H1 (cell line): Measurements from ENCODE around the gene EYA4. TPM values are rescaled to one million over a fixed set of nuclear protein-coding genes. Genes with fewer than 3 reads are reported as not detected.

ENCODE experiments used
- CTCF ChIA-PET: fragments of 300-600 bp; sonication (Branson Sonifier 250); formaldehyde crosslinking; loops from one replicate; lab custom pipeline; 2021; ENCODE audit not compliant: partially characterized antibody; lab: Charles Lee
- POLR2A ChIA-PET: fragments of 300-600 bp; sonication (Branson Sonifier 250); formaldehyde crosslinking; loops from one replicate; lab custom pipeline; 2021; ENCODE audit warnings: inconsistent platforms; ENCODE audit not compliant: partially characterized antibody; lab: Charles Lee
- DNase-seq, 2 experiments: peaks; one replicate each; pipeline versions ENCODE4 v3.0.0 to v3.0.0-alpha.2; 2010 to 2022; ENCODE audit warnings: low spot score in 2 of 2, low read depth in 1 of 2, mixed read lengths in 1 of 2
- FAIRE-seq: peaks from 2 replicates; lab custom pipeline; 2011; peaks lifted over from hg19 to GRCh38; lab: Jason Lieb, UNC
- H2AFZ ChIP-seq: 2 replicates; pipeline ENCODE4 v1.8.1; 2012; ENCODE audit warnings: low read length, inconsistent platforms
- H2AK5ac ChIP-seq: 2 replicates; pipeline ENCODE4 v1.6.1; 2013; ENCODE audit warnings: low read depth, low read length
- H2BK120ac ChIP-seq: replicated peaks from 2 replicates; pipeline ENCODE3; 2013; ENCODE audit warnings: low read depth, low read length, inconsistent platforms
- H2BK12ac ChIP-seq: 2 replicates; pipeline ENCODE4 v1.6.1; 2013; ENCODE audit warnings: low read depth, low read length
- H2BK15ac ChIP-seq: 2 replicates; pipeline ENCODE4 v1.6.1; 2013; ENCODE audit warnings: low read length
- H2BK20ac ChIP-seq: 2 replicates; pipeline ENCODE4 v1.6.1; 2013; ENCODE audit warnings: low read length
- H2BK5ac ChIP-seq: 2 replicates; pipeline ENCODE4 v1.6.1; 2013; ENCODE audit warnings: low read depth, low read length
- H3K14ac ChIP-seq: 2 replicates; pipeline ENCODE4 v1.6.1; 2013; ENCODE audit warnings: inconsistent platforms; ENCODE audit not compliant: insufficient read length
- H3K18ac ChIP-seq: 2 replicates; pipeline ENCODE4 v1.6.1; 2013; ENCODE audit warnings: low read length; ENCODE audit errors: extremely low read depth
- H3K23ac ChIP-seq: 2 replicates; pipeline ENCODE4 v1.6.1; 2013; ENCODE audit warnings: inconsistent platforms; ENCODE audit not compliant: insufficient read length
- H3K23me2 ChIP-seq: 2 replicates; pipeline ENCODE4 v1.6.1; 2013; ENCODE audit warnings: low read depth, low read length
- H3K27ac ChIP-seq: 2 replicates; pipeline ENCODE4 v1.6.1; 2011; ENCODE audit warnings: low read depth, low read length, inconsistent platforms
- H3K27me3 ChIP-seq, 4 experiments: replicated peaks in 1 of 4; 1 replicate in 1 of 4; 2 replicates in 3 of 4; pipeline versions ENCODE4 v1.6.1 to v1.8.1; 2011 to 2013; ENCODE audit warnings: low read length in 3 of 4, mild to moderate bottlenecking in 3 of 4, inconsistent platforms in 2 of 4, mixed read lengths in 2 of 4, moderate library complexity in 1 of 4; ENCODE audit not compliant: control insufficient read depth in 3 of 4, insufficient read depth in 3 of 4; ENCODE audit errors: extremely low read depth in 1 of 4
- H3K36me3 ChIP-seq, 4 experiments: 2 replicates each; pipeline versions ENCODE4 v1.6.1 to v1.8.1; 2011 to 2013; ENCODE audit warnings: mild to moderate bottlenecking in 4 of 4, low read length in 3 of 4, moderate library complexity in 2 of 4, control low read depth in 1 of 4, inconsistent platforms in 1 of 4; ENCODE audit not compliant: insufficient read depth in 4 of 4, control insufficient read depth in 2 of 4
- H3K4ac ChIP-seq: replicated peaks from 2 replicates; pipeline ENCODE3; 2013; ENCODE audit warnings: low read length, low read depth, mixed read lengths, inconsistent platforms; ENCODE audit not compliant: insufficient read length
- H3K4me1 ChIP-seq, 4 experiments: replicated peaks in 1 of 4; 1 replicate in 1 of 4; 2 replicates in 3 of 4; pipeline versions ENCODE4 v1.6.1 to v1.8.1; 2011 to 2013; ENCODE audit warnings: low read length in 3 of 4, inconsistent platforms in 2 of 4, mixed read lengths in 1 of 4; ENCODE audit not compliant: insufficient read depth in 4 of 4, control insufficient read depth in 3 of 4
- H3K4me2 ChIP-seq, 2 experiments: 2 replicates each; pipeline versions ENCODE4 v1.6.1 to v1.8.1; 2011 to 2013; ENCODE audit warnings: low read depth in 2 of 2, low read length in 2 of 2, control low read depth in 1 of 2, inconsistent platforms in 1 of 2, mild to moderate bottlenecking in 1 of 2; ENCODE audit not compliant: insufficient read depth in 1 of 2
- H3K4me3 ChIP-seq, 4 experiments: fragments of 200-600, 300-600 bp in 1 of 4; sonication (generic), shearing (Covaris generic), sonication (Bioruptor Twin) in 1 of 4; 2 replicates each; pipeline versions ENCODE4 v1.5.1 to v1.8.1; 2011 to 2016; ENCODE audit warnings: low read length in 4 of 4, low read depth in 3 of 4, control low read depth in 2 of 4, inconsistent platforms in 2 of 4, mild to moderate bottlenecking in 2 of 4, mixed read lengths in 1 of 4, moderate library complexity in 1 of 4; ENCODE audit not compliant: insufficient read depth in 2 of 4; ENCODE audit errors: extremely low read depth in 1 of 4
- H3K56ac ChIP-seq: replicated peaks from 2 replicates; pipeline ENCODE3; 2013; ENCODE audit warnings: low read depth, mild to moderate bottlenecking, mixed read lengths, low read length, inconsistent platforms; ENCODE audit not compliant: insufficient read length
- H3K79me1 ChIP-seq: 2 replicates; pipeline ENCODE4 v1.6.1; 2013; ENCODE audit warnings: low read depth, low read length, control low read depth
- H3K79me2 ChIP-seq, 2 experiments: 2 replicates each; pipeline versions ENCODE4 v1.6.1 to v1.8.1; 2012 to 2013; ENCODE audit warnings: low read length in 2 of 2, mild to moderate bottlenecking in 2 of 2, inconsistent platforms in 1 of 2; ENCODE audit not compliant: insufficient read depth in 2 of 2, control insufficient read depth in 1 of 2
- H3K9ac ChIP-seq, 4 experiments: replicated peaks in 1 of 4; 1 replicate in 1 of 4; 2 replicates in 3 of 4; pipeline versions ENCODE4 v1.6.1 to v1.8.1; 2011 to 2013; ENCODE audit warnings: low read depth in 3 of 4, low read length in 3 of 4, control low read depth in 2 of 4, mild to moderate bottlenecking in 2 of 4, moderate library complexity in 2 of 4, inconsistent platforms in 1 of 4; ENCODE audit errors: extremely low read depth in 1 of 4
- H3K9me3 ChIP-seq, 2 experiments: 2 replicates each; pipeline versions ENCODE4 v1.6.1 to v1.8.1; 2012 to 2013; ENCODE audit warnings: mild to moderate bottlenecking in 2 of 2, moderate library complexity in 2 of 2, control low read depth in 1 of 2, inconsistent platforms in 1 of 2, low read depth in 1 of 2, low read length in 1 of 2, mixed read lengths in 1 of 2; ENCODE audit not compliant: insufficient read depth in 2 of 2
- H4K20me1 ChIP-seq, 2 experiments: replicated peaks in 1 of 2; 2 replicates each; pipeline versions ENCODE3 to v1.8.1; 2011 to 2013; ENCODE audit warnings: inconsistent platforms in 2 of 2, low read length in 2 of 2, mild to moderate bottlenecking in 1 of 2; ENCODE audit not compliant: insufficient read depth in 2 of 2, control insufficient read depth in 1 of 2
- H4K5ac ChIP-seq: 2 replicates; pipeline ENCODE4 v1.6.1; 2013; ENCODE audit warnings: low read length, low read depth, mixed read lengths, inconsistent platforms; ENCODE audit not compliant: insufficient read length
- H4K8ac ChIP-seq: 2 replicates; pipeline ENCODE4 v1.8.0; 2013; ENCODE audit warnings: mild to moderate bottlenecking, moderate library complexity, low read length, inconsistent platforms; ENCODE audit not compliant: insufficient read depth; ENCODE audit errors: extremely low read depth
- H4K91ac ChIP-seq: replicated peaks from 2 replicates; pipeline ENCODE3; 2013; ENCODE audit warnings: low read length, mixed read lengths, inconsistent platforms; ENCODE audit not compliant: insufficient read length
- CBX5 ChIP-seq: fragments of 300-800, 300-1000 bp; sonication (generic); IDR thresholded peaks from 2 replicates; pipeline ENCODE4 v1.7.1; 2016; ENCODE audit warnings: antibody characterized with exemption, low read length, low read depth
- EGR1 ChIP-seq: IDR thresholded peaks from 2 replicates; pipeline ENCODE4 v1.6.1; 2011; ENCODE audit warnings: low read depth, low read length, borderline replicate concordance
- MAX ChIP-seq: IDR thresholded peaks from 2 replicates; pipeline ENCODE4 v1.6.1; 2012; ENCODE audit warnings: inconsistent platforms
- PHF8 ChIP-seq: fragments of 200-600 bp; sonication (generic); conservative IDR thresholded peaks from 2 replicates; pipeline ENCODE4 v1.7.1; 2012; ENCODE audit warnings: low read depth, mild to moderate bottlenecking, inconsistent platforms, low read length, moderate library complexity
- SAP30 ChIP-seq: fragments of 300-600 bp; sonication (generic); IDR thresholded peaks from 2 replicates; pipeline ENCODE4 v1.7.1; 2012; ENCODE audit warnings: low read length, moderate library complexity, mild to moderate bottlenecking, inconsistent platforms; ENCODE audit not compliant: insufficient read depth, insufficient replicate concordance
- SUZ12 ChIP-seq: fragments of 200-600 bp; sonication (generic); IDR thresholded peaks from 2 replicates; pipeline ENCODE4 v1.6.1; 2012; ENCODE audit warnings: mild to moderate bottlenecking, inconsistent platforms, low read length, moderate library complexity, mixed read lengths
- TAF1 ChIP-seq: IDR thresholded peaks from 2 replicates; pipeline ENCODE4 v1.6.1; 2011; ENCODE audit warnings: mild to moderate bottlenecking, low read depth, low read length
- ZNF274 ChIP-seq: IDR thresholded peaks from 2 replicates; pipeline ENCODE4 v1.7.0; 2012; ENCODE audit warnings: low read length, borderline replicate concordance; ENCODE audit errors: extremely low read depth
- WGBS, 2 experiments: shearing (Covaris generic) in 1 of 2; methylation state at CpG; one replicate each; pipeline versions ENCODE4 v1.1.6 to v1.1.7; 2013 to 2015; ENCODE audit warnings: low lambda C conversion rate in 2 of 2, mixed read lengths in 2 of 2, inconsistent platforms in 1 of 2, low coverage in 1 of 2, missing lambda C conversion rate in 1 of 2; ENCODE audit not compliant: insufficient replicate concordance in 2 of 2, insufficient coverage in 1 of 2, insufficient read length in 1 of 2; ENCODE audit errors: extremely low coverage in 1 of 2, missing lambda C conversion rate in 1 of 2; 5-methylcytosine and 5-hydroxymethylcytosine counted together
- polyA plus RNA-seq, 7 experiments: library from polyadenylated mRNA; depleted of rRNA in 3 of 7; stranded (reverse) in 5 of 7; unstranded in 2 of 7; fragments of >200 nt in 5 of 7; fragments of 200-250 nt in 2 of 7; gene quantifications; 1 replicate in 5 of 7; 2 replicates in 1 of 7; 4 replicates in 1 of 7; pipeline versions ENCODE4 v1.2.1 to v1.2.3, GENCODE V29; 2011 to 2013; ENCODE audit warnings: missing spikeins in 2 of 7, mixed read lengths in 2 of 7
- total RNA-seq: library from RNA; stranded (reverse); fragmentation: NEBNext Ultra II Directional; extraction: Animal tissue kit (Norgen Biotek cat#: 25700); gene quantifications from 2 replicates; pipeline ENCODE4 v1.2.1, GENCODE V29; 2021

Gene EYA4
- total and polyA plus RNA-seq, 2 of the 8 experiments (the other 6 are each of a cell fraction or from before 2014, with no cell fraction given) = 0.06 to 0.17 TPM

GRCh38 chr6:133456439-133456838, 215.3 kb downstream of the EYA4 start:
- CTCF ChIA-PET = interaction anchor here (0.6 to 1.0 kb wide), 4 partner anchors 12 to 608 kb away, joined by 3 to 5 read pairs (median 4); no protein-coding TSS in a partner anchor
- no peak overlapping the region for H3K56ac ChIP-seq
- H3K4me3 ChIP-seq = no peak overlapping the region

More at GRCh38 chr6:133456439-133456838, 215.3 kb downstream of the EYA4 start:
- Histone ChIP-seq H3K9ac (no peak overlapping the region), H2BK12ac (no peak overlapping the region), H3K9me3 (no peaks in the 10 kb centered on the region), H3K23me2 (no peaks in the 10 kb centered on the region), H3K79me1 (no peaks in the 10 kb centered on the region), H4K5ac (no peak overlapping the region), H2BK120ac (no peak overlapping the region), H3K27ac (no peak overlapping the region), H2BK20ac (no peak overlapping the region), H3K18ac (no peak overlapping the region), H3K4me1 (peaks cover 0 to 3% (median 0%) of the 10 kb centered on the region in 4 experiments; a peak in 1 of 7 replicates), H2AK5ac (no peak overlapping the region), H4K91ac (no peak overlapping the region), H3K4me2 (no peak overlapping the region), H3K27me3 (no peaks in the 10 kb centered on the region), H3K36me3 (no peaks in the 10 kb centered on the region), H3K4ac (no peak overlapping the region), H3K14ac (no peak overlapping the region), H4K20me1 (no peaks in the 10 kb centered on the region), H2AFZ (no peak overlapping the region), H3K23ac (no peak overlapping the region), H2BK15ac (no peak overlapping the region), H3K79me2 (no peaks in the 10 kb centered on the region), H2BK5ac (no peak overlapping the region), H4K8ac (no peak overlapping the region)
- 77% methylated on average over 7 of the region's 7 CpGs; no CpG with 5 or more reads in 1 of the 2 experiments for WGBS, 2 experiments
- FAIRE-seq (no peak), DNase-seq (no peak)
- POLR2A ChIA-PET = interaction anchor here (1.3 kb wide), 1 partner anchor 642 kb away, joined by 3 read pairs; the partner anchor contains the start of gene RPS12
- TF ChIP-seq CBX5 = no peak
- TF ChIP-seq SUZ12 = no peak
- no peak for TF ChIP-seq SAP30
- TF ChIP-seq TAF1 = no peak
- TF ChIP-seq ZNF274 = no peak
- TF ChIP-seq EGR1 = no peak
- TF ChIP-seq MAX = no peak
- TF ChIP-seq PHF8 = no peak
- TF ChIP-seq, all 59 proteins: peak for 0
